GM19035 (cell line): ENCODE data around the gene FAM107B.

Source experiments
- ATAC-seq: cut with Tn5 transposase; IDR thresholded peaks from one replicate; pipeline ENCODE4 v1.9.1; 2021; ENCODE audit not compliant: unreplicated experiment

The FAM107B gene

GRCh38 chr10:14519785-14520184, 254.9 kb downstream of the FAM107B start:
- ATAC-seq = no peak

DNA sequence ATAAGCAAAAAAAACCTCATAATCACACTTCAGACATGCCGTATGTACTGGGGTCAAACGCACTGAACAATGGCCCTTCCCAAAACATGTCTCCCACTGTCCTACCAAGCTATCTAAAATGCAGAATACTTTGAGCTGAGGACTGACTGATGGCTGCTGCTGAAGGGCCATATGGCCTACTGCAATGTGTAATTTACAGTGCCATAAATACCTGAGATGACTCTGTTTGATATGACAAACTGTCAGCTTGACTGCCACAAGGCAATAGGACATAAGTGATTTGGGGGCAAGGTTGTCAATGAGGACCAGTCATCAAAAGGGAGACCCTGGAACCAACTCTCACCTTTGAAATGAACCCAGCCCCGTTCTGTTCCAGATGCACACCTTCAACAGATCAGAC, 256.5 kb downstream of the FAM107B start:
- ATAC-seq = no peak

DNA sequence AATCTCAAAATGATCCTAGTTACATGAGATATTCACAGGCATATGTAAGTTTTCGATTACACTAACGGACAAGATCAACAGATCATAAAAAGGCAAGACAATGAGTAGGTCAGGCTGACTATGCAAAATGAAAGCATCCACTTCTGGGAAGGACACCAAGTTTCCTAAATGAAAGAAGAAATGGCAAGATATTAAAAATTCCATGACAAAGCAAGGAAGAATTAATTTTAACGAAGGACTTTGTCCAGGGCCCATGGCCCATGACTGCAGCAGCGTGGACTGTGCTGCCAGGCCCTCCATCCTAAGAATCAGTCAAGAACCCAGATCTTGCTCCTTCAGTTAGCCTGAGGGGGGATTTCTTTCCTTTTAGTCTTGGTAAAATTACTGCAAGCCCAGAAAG, 261.6 kb downstream of the FAM107B start:
- ATAC-seq = no peak

GRCh38 chr10:14510346-14510745, 264.4 kb downstream of the FAM107B start:
- ATAC-seq = no peak

GRCh38 chr10:14508725-14509124, 266.0 kb downstream of the FAM107B start:
- ATAC-seq = no peak

GRCh38 chr10:14507781-14508180, 266.9 kb downstream of the FAM107B start:
- no peak for ATAC-seq

DNA sequence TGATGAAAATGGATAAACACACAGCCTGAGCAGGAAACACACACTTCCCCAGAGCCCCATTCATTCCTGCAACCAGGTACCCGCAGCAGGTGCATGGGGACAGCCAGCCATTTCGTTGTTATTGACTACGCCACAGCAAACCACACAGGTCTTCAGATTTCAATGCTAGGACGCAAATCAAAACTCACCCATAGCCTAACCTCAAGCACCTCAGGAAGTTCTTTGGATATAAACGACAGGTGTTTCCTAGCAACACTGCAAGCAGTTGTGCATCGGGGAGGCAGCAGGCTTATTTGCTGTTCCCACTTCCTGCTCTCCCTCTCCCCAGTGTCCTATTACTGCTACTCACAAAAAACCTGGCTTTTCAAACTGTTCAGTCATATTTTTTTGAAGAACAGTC, 267.5 kb downstream of the FAM107B start:
- ATAC-seq = no peak

GRCh38 chr10:14502431-14502830, 272.3 kb downstream of the FAM107B start:
- ATAC-seq = no peak

DNA sequence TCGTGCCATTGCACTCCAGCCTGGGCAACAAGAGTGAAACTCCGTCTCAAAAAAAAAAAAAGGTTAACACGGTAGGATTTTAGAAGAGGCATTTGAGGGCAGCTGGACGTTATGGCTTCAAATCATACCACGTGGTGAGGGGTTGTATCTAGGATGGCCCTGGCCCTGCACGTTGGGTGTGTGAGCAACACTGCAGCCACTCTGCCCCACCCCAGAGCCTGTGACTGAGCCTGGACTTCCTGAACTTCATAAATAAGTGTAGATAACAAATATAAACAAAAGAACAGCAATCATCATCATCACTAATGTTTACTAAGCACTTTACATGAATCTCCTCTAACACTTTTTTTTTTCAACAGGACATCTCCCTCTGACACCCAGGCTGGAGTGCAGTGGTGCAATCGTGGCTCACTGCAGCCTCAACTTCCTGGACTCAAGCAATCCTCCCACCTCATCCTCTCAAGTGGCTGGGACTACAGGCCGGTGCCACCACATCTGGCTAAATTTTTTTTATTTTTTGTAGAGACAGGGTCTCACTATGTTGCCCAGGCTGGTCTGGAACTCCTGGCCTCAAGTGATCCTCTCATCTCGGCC, 274.4 kb downstream of the FAM107B start:
- no peak for ATAC-seq

DNA sequence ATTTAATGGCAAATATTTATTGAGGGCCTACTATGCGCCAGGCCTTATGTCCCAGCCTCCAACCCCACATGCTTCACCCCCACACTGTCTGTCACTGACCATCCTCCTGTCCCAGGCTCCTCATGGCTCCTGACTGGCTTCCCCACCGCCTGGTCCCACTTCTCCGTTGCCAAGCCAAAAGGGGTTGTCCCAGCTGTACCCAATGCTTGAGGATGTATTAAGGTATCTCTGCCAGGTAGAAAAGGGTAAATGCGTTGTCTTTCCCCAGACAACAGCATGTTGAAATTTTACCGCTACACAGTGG, 275.1 kb downstream of the FAM107B start:
- no peak for ATAC-seq

DNA sequence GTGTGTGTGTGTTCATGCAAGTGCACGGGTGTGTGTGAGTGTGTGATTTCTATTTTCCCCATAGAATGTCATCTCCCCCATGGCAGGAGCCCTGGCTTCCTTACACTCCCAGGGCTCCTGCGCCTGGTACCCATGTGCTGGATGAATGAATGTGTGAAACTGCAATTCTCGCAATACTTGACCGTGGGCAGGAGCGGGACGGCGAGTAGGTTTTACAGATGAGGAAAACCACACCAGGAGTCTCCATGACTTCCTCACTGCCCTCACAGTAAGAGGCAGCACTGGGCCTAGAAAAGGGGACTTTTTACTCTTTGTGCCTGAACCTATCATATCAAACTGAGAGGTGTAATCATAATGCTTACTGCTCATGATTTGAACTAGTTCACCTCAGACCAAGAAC, 276.4 kb downstream of the FAM107B start:
- ATAC-seq = no peak

DNA sequence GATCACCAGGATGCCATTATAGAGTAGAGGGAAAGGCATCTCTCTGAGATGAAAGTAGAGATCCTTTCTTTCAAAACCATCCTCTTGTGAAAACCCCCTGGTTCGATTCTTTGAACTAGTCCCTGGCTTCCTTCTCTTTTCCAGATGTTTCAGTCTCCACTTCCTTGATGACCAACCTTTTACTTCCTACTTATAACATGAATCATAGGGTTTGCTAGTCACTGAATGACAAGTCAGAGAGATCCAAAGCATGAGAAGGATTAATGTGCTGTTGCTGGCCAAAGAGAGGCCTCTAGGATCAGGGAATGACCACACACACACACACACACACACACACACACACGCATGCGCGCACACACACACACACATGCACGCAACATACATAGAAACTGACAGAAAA, 282.9 kb downstream of the FAM107B start:
- no peak for ATAC-seq

DNA sequence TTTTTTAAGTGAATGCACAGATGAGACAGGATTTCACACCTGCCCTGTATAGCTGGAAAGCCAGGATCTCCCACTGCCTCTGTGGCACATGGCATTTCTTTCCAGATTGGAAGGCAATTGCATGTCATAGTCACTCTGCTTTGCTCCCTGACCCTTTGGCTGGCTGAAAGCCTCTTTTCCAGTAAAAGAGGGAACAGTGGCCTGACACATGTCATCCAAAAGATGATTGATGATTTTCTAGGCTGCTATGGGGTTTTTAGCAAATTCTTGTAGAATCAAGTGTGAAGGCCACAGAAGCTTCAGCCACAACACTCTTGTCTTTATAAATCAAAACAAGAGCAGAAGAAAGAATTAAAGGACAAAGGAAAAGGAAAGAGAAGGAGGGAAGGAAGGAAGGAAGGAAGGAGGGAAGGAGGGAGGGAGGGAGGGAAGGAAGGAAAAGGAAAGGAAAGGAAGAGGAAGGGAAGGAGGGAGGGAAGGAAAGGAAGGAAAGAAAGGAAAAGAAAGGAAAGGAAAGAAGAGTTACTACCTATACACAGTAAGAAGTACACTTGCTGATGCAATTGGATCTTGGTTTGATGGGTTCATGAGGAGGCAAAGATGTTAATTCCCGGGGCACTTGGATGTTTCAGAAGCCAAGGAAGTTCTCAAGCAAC, 285.0 kb downstream of the FAM107B start:
- no peak for ATAC-seq

GRCh38 chr10:14487488-14487883, 287.2 kb downstream of the FAM107B start:
- no peak for ATAC-seq

DNA sequence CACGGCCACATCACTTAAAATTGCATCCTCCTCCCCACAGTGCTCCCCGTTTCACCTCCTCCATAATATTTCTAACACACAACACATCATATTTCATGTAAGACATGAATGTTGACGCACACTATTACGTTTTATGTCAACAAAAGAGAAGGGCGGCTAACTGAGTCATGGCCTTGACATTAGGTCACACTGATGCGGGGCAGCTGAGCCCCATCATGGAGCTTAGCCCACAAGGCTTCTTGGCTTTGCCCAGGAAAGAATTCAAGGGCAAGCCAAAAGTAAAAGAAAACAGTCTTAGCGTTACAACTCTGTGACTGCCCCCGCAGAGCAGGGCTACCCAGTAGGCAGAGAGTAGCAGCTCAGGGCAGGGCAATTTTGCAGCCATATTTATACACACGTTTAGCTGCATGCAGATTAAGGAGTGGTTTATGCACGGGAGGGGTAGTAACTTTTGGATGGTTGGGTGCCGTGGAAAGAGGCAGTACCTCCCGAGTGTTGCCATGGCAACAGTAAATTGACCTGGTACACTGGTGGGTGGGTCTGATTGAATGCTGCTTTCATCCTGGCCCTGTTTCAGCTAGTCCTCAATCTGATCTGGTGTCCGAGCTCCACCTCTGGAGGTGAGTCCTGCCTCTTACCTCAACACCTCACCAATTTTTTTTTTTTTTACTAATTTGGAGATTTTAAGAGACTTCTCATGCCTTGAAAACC, 287.8 kb downstream of the FAM107B start:
- ATAC-seq = no peak

GRCh38 chr10:14485986-14486385, 288.7 kb downstream of the FAM107B start:
- no peak for ATAC-seq

DNA sequence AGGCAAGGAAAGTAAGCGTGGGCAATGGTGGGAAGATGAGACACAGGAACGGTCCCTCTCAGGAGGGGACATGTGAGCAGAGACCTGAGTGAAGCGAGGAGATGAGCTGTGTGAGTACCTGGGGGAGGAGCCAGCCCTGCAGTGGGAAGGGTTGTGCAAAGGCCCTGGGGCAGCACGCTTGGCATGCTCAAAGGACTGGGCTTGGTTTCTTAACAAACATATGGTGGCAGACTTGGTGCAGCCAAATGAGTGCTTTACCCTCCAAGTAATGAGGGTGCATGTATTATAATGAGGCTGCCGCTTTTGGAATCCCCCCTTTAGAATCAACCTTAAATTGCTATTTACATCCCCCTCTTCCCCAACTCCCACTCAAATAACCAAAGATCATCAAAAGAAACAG, 291.3 kb downstream of the FAM107B start:
- no peak for ATAC-seq

- ATAC-seq = no peak
These were observed 292.9 kb downstream of the FAM107B start for GRCh38 chr10:14481752-14482151.

DNA sequence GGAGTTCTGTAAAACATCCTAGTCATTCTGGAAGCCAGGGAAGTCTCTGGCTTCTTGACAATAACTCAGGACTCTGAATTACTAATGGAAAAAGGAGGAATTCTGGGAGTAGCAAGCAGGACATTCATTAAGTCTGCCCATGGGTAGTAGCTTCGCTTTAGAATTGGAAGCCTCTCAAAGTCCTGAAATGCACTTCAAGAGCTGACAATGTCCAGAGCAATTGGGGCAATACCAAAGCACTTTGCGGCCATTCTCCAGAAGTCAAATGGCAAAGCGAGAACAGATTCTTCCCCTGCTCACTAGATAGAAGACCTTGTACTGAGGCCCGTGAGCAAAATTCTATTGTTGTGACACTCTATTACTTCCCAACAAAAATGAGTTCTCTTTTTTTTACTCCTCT, 293.7 kb downstream of the FAM107B start:
- no peak for ATAC-seq

GRCh38 chr10:14478604-14479003, 296.1 kb downstream of the FAM107B start:
- ATAC-seq = no peak

GRCh38 chr10:14478201-14478600, 296.5 kb downstream of the FAM107B start:
- ATAC-seq = no peak

DNA sequence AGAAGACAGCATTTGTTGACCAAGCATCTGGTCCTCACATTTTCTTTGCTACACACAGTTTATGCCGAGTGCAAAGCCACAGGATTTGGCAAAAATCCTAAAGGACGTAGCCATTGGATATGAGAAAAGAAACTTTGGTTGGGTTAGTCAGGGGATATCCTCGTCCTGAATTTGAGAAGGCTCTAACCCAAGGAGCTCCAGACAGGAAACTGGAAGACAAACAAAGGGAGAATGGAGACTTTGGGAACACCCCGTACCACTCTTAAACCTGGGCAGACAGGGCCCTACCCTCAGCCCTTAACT, 297.3 kb downstream of the FAM107B start:
- no peak for ATAC-seq
